ENCODE data around the gene SGCB.
"Not testable (repeated sequence)": the region's sequence is repeated elsewhere in the genome, so short reads cannot be mapped to it uniquely, and the experiment has no call there.

SGCB gene, protein sequence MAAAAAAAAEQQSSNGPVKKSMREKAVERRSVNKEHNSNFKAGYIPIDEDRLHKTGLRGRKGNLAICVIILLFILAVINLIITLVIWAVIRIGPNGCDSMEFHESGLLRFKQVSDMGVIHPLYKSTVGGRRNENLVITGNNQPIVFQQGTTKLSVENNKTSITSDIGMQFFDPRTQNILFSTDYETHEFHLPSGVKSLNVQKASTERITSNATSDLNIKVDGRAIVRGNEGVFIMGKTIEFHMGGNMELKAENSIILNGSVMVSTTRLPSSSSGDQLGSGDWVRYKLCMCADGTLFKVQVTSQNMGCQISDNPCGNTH

DNA sequence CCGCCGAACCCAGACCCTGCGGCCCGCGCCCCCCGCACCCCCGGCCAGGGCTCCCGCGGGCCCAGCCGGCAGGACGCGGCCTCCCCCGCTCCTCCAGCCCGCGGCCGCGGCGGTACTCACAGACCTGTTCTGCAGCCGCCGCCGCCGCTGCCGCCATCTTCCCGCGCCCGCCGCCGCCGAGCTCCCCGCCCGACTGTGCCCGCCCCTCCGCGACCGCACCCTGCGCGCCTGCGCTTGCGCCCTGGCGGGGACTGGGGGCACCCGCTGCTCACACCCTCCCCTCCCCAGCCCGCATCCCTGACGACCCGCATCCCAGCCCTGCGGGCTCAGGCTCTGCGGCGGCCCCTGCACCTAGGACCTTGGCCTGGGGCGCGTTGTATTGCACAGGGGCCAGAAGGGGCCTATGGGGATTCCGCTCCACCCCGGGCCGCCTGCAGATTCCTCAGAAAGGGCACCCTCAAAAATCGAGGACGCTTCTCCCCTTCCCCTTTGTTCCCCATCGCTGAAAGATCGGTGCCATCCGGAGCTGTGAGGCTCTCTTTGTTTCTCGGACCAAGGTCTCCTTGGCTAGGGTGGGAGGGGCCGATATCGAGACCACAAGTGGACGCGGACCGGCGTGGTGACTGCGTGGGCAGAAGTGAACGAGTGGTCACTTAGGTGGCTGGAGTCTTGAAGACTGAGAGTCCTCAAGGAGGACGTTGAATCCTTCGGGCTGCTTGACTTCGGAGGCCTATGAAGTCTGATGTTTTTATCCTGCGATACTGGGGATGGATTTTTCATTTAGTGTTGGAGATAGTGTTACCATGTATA lies at the start of gene SGCB:
Gene SGCB, minus strand, starts transcription at position 197 of the 810 bp plus-strand sequence. Its CDS starts 40 bp downstream, at position 157.
- DNase-seq: peak; percentile 57

DNA sequence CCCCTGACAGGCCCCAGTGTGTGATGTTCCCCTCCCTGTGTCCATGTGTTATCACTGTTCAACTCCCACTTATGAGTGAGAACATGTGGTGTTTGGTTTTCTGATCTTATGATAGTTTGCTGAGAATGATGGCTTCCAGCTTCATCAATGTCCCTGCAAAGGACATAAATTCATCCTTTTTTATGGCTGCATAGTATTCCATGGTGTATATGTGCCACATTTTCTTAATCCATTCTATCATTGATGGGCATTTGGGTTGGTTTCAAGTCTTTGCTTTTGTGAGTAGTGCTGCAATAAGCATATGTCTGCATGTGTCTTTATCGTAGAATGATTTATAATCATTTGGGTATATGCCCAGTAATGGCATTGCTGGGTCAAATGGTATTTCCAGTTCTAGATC lies 48.3 kb upstream of the SGCB start:
- not testable (repeated sequence) for DNase-seq

DNA sequence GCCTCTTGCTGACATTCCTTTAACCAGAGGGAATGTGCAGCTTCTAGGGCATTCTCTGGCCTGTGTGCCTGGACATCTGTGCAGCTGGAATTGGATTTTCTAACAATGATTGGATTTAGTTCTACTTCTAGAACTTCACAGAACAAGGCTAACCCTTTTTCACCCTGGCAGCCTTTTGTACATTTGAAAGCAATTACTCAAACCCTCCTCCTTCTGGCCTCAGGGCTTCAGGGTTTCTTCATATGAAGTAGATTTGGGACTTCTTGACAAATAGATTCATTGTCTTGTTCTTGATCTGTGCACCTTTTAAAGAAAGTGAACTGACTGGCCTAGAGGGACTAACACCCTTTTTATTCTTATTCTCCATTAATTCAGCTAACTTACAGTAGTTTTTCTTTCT lies 43.1 kb upstream of the SGCB start:
- no peak for DNase-seq

DNA sequence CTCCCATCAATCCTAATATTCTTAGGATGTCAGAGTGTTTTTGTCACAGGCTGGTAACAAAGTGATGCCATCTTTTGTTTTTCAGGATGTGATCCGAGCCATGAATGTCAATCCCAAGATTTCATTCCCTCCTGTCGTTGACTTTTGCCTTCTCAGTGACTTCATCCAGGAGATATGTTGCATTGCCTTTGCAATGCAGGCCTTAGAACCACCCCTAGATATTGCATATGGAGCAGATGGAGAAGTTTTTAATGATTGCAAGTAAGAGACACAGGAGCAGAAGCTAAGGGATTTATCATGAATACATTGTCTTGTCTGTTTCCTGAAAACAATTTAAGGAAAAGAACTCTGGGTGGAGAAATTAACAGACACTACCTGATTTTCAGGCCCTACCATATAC lies 41.6 kb upstream of the SGCB start:
- DNase-seq: no peak

DNA sequence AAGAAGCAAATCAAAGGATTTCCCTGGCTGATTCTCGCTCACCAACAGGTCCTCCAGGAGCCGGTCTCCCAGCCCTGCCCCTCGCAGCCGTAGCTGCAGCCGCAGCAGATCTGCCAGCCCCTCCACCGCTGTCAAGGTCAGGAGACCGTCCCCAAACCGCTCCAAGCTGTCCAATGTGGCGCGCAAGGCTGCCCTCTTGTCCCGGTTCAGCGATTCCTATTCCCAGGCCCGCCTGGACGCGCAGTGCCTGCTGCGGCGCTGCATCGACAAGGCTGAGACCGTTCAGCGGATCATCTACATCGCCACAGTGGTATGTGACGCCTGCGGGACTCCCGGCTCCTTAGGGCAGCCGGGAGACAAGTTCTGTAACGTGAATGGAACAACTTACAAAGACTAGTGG lies 38.6 kb upstream of the SGCB start:
- no peak for DNase-seq

DNA sequence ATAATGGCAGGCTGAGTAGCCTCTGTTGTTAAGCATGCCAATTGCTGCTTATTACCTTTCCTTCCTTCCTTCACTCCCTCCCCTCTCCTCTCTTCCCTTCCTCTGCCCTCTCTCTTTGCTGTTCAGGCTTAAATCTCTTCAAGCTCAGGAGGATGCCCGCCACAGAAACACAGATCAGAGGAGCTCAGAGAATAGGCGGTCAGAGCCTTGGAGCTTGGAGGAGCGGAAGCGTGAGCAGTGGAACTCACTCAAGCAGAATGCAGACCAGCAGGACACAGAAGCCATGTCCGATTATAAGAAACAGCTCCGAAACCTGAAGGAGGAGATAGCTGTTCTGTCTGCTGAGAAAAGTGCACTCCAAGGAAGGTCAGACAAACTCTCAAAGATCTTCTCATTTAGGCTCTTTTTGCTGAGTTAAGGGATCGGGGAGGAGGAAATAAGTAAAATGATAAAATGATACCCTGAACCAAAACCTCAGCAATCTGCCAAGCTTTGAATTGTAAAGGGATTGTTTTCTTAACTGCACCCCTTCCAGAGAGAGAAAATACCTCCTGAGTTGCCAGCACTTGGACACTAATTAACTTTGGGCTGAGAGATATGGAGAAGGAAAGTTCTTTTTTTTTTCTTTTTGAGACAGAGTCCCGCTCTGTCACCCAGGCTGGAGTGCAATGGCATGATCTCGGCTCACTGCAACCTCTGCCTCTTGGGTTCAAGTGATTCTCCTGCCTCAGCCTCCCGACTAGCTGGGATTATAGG lies 33.9 kb upstream of the SGCB start:
- no peak for DNase-seq

DNA sequence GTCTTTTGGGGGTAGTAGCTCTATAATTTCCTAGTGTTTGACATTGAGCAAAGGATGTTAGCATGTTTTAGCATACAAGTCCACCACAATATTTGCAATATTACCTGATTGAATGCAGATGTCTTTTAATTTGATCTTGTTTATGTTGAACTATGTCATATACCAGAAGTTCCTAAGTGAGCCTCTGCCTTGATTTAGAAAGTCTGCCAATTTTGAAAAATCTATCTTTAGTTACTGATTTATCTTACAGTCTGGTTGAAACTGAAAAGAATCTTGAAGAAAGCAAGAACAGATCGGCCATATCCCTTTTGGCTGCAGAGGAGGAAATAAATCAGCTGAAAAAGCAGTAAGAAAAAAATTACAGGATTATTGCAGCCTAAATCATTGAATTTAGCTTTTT lies 31.5 kb upstream of the SGCB start:
- no peak for DNase-seq

DNA sequence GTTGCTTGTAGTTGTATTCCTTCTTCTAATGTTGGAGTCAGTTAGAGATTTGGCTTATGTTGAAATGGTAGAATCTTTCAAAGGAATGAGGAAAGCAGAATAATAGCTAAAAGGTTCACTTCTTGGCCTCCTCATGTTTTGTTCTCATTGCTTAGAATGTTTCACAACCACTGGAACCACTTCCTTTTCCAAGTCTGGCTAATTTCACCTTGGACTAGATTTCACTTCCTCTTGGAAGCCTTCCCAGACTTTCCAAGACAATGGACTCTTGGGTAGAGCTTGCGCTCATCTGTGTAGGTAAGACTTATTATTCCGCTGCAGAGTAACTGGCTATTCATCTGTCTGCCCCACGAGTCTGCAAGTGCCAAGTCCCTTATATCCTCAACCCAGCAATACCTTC lies 21.3 kb upstream of the SGCB start:
- DNase-seq: no peak

DNA sequence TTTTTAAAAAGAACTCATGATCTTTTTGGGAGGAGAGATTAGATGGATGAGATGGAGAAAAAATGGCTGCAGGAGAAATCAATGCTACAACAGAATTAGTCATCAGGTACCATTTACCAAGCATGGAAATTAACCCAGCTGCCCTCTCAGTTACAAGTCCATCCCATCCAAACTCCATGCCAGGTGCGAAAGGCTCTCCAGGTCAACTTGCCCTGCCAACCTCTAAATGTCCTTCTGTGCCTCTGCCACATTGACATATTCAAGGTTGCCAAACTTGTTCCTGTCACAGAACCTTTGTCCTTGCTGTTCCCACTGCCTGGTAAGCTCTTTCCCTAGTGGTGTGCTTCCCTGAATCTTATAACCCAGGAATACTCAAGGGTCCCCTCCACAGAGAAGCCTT lies 20.2 kb upstream of the SGCB start:
- DNase-seq: no peak

DNA sequence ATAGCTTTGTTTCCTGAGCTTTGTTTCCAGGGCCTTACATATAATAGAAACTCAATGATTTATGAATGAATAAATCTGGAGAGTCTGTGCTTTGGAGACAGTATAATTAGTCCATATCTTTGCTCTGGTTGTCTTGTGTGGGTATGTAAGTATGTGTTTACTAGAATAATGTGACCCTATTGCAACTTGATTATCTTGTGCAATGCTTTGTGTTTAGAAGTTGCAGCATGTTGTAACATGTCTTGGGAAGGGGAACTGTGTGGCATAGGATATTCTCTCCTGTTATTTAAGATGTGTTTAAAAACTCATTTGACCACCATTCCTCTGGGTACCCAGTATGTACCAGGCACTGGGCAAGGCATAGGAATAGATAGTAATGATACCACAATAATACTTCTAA lies 19.1 kb upstream of the SGCB start:
- no peak for DNase-seq

DNA sequence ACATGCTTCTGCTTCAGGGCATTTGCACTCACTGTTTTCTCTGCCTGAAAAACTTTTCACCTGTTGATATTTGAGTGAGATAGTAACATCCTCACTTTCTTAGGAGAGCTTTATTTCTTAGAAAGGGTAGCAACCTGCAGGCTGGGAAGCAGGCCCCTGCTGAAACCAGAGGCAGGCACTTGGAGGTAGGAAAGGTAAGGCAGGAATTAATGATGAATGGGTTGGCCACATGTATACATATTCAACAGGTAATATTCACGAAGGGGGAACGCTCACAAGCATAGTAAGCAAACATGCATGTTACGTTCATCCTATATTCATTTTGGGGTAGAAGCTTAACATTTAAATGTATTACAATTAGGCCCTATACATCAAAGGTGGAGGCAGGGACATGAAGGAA lies 16.2 kb upstream of the SGCB start:
- no peak for DNase-seq

DNA sequence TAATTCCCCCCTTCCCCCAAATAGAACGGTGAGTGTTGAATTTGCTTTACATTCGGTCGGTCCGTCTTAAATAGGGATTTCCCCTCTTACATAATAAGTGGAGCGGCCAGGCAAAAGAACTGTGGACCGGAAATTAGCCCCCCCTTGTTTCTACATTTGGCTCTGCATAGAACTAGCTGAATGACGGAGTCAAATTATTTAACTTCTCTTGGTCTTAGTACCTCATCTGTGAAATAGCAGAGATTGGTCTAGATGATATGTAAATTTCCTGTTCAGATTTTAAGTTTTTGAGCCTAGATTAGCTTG lies 14.3 kb upstream of the SGCB start:
- DNase-seq: no peak

DNA sequence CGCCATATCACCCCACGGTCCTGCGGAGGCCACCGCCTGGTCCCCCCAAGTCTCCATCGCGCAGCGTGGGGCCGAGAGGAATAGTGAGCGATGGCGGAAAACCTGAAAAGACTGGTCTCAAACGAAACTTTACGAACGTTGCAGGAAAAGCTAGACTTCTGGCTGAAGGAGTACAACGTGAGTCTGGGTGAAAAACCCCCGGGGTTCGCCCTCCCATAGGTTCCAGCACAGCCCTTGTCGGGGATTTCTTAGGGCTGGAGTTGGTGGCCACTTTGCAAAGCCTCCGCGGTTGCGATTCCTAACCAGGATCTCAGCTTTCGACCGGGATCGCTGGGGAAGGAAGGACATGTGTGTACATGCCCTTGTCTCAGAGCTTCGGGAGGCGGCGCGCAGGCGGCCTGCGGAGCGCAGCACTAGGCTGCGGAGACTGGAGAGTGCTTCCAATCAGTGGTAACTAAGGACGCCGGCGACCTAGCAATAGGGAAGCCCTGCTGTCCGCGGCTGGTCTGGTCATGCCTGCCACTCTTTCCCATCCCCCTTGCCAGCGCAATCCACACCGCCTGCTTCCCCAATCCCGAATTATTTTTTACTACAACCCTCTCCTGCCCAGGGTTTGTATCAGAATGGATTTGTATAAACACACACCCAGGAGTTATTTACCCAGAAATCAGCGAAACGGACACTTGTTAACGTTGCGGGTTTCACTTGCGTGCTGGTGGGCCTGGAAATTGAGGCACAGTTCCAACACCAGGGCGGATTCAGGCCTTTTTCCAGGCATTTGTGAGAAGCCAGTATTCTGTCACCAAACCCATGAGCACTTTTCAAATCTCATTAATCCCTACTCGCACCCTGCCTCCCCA lies 13.7 kb upstream of the SGCB start:
- DNase-seq: no peak

DNA sequence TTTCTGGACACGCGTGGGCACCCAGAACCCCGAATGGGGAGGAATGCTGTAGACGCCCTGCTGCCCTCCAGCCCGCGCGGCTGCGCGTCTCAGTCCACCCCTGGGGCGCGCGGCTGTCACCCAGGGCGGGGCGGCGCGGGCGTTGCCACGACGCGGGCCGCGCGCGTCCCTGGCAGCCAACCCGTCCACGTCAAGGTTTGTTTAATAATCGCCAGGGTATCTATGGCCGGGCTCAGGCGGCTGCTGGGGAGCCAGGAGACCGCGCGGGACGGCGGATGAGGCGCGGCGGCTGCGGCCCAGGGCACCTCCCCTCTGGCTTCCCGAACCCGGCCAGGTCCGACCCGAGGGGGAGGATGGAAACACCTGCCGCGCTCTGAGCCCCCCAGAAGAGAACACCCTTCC lies 13.1 kb upstream of the SGCB start, which contains the start of gene SPATA18:
Gene SPATA18, plus strand, starts transcription at position 92 of the 402 bp plus-strand sequence. CDS start 401 bp downstream, outside the sequence.
- no peak for DNase-seq

DNA sequence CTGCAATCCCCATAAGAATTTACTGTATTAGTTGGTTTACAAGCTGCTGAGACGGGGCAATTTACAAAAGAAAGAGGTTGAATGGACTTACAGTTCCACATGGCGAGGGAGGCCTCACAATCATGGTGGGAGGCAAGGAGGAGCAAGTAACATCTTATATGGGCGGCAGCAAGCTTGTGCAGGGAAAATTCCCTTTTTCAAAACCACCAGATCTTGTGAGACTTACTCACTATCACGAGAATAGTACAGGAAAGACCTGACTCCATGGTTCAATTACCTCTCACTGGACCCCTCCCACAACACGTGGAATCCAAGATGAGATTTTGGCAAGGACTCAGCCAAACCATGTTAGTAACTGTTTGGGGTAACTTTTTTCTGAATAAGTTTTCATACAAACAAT lies 11.2 kb upstream of the SGCB start:
- no peak for DNase-seq

DNA sequence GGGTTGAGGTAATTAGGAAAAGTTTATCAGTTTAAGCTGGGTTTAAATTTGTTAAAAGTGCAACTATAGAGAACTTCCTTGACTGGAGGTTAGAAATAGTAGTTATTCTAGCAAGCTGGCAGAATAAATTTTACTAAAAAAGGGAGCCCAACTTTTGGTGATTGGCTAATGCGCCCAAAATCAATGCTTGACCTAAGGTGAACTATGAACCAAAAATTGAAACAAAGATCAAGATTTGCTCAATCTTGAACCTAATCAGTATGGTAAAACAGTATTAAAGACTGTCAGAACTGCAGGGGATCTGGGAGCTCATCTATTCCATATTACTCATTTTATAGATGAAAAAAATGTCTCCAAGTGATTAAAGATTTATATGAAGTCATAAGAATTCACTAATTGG lies 6.9 kb upstream of the SGCB start:
- no peak for DNase-seq

DNA sequence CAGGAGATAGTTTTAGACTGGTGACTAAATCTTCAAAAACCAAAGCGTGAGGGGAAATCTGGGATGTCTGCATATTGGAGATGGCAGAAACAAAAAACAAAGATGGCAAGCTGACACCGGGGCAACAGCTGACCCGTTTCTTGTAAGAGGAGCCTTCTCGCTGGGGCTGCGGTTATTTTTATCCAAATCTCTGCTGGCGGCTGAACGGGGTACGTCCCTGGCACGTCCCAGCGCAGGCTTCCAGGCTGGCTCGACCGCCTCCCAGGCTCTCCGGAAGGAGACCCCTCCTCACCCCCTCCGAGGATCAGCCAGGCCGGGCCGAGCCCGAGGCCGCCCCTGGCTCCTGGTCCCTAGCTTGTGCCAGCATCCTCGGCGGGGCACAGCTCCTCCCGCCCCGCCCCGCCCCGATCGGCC lies 403 bp downstream of the SGCB start:
- DNase-seq: no peak

DNA sequence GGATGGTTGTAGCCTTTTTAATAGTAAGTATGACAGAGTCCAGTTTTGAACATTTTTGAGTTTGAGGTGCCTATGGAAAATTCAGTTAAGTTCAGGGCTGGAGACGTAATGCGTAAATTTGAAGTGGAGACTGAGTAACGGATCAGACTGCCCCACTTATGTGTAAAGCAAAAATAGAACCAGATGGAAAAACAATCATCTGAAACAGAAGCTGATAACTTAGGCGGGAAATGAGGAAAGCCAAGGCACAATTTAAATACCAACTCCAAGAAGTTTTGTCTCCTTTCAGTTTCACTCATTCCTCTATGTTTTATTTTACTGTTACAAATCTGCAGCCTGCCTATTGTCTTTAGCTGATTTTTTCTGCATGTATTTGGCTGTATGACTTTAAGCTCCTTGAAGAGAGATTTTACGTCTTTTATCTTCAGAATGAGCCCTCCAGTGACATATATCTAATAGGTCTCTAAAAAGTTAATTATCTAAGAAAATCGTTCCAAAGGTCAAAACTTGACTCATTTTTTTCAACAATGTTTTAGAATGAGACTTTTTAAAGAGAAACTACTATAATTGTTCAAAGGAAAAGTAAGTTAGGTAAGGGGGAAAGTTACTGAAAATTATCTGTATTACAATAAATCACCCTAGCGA lies 1.1 kb downstream of the SGCB start:
- no peak for DNase-seq

DNA sequence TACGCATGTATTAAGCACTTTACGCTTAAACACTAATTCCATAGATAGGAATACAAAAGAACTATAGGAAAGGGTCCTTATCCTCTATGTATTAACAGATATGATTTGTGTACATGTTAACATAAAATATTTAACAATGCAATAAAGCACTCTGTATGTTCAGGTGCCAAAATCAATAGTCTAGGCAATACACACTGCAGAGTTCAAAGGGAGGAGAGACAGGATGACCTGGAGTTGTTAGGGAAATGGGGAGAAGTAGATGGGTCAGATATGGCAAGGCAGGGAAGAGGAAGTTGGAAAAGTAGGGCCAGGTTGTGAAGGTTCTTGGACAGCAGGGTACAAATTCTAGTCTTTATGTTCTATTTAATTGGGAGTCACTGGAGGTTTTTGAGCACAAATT lies 2.9 kb downstream of the SGCB start:
- DNase-seq: no peak

DNA sequence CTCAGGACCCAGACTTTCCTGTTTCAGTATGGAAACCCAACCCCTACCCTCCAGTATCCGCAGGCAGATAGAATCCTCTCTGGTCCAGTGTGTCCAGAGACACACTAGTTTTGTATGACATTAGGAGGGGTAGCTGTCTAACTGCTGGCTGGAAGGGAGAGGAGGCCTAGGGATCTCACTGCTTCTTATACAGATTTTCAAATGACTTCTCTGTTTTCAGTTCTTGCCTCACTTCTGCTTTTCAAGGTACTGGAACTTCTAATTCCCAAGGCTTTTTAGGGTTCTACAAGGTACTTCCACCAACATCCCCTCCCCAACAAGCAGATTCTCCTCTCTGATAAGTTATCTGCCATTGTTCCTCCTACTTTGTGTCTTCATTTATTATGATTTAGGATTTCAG lies 6.1 kb downstream of the SGCB start:
- DNase-seq: no peak

DNA sequence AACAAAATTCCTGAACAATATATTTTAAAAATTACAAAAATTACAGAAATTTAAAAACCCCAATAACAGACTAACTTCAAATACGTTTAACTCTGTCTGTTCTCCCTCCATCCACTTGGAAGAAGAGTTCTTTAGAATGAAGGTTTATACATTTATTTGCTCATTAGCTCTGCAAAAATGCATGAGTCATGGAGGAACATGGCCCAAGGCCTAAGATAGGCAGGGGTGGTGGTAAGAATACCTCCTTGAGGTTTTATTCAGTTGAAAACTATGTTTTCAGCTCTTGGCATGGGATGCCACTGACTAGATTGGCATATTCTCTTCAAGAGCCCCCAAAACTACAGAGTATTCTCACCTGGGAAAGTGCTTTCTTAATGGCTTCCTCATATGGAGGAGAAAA lies 9.1 kb downstream of the SGCB start:
- no peak for DNase-seq

DNA sequence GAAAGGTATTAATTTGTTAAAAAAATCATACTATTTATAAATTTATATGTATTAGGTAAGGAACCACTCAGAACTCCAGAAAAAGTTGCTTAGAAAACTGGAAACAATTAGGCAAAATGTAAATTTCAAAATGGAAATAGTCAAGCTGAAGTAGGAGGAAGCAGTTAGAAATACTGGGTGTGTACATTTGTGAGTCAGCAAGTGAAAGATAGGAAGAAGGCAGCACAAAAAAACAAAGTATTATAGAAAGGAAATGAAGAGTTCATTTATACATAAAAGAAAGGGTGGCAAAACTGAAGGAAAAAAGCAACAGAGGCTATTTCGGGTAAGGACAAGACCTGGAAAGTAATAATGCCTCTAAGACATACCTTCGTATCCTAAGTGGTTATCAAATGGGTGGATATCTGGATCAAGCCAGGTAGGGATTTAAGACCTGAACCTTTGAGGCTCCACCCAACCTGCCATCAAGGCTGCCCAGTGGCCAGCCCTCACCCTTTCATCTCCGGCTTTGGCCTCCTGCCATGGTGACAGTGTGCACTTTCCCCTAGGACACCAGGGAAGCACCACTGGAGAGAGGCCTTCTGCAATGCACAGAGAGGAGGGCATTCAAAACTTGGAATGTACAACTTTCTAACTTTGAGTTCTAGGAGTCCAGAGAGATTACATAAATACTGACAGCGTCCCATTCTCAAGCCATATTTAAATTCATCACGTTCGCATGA lies 18.0 kb downstream of the SGCB start, which contains the start of gene LRRC66:
Gene LRRC66, minus strand, starts transcription at position 428 of the 722 bp plus-strand sequence. CDS start 2,750 bp downstream, outside the sequence.
- no peak for DNase-seq

All from DMS79 (cell line).